Fibroblast of villous mesenchyme (primary cell): ENCODE measurements around the gene KDM5A. TPM values are rescaled to one million over a fixed set of nuclear protein-coding genes. Genes with fewer than 3 reads are reported as not detected.

Source experiments
- DNase-seq: peaks from one replicate; pipeline ENCODE4 v3.0.0-alpha.2; 2010; ENCODE audit warnings: low read depth
- H3K4me3 ChIP-seq: 2 replicates; pipeline ENCODE4 v1.5.1; 2011; ENCODE audit warnings: low read depth, mild to moderate bottlenecking, low read length
- CTCF ChIP-seq: IDR thresholded peaks from 2 replicates; pipeline ENCODE4 v1.5.1; 2012; ENCODE audit warnings: low read depth, mild to moderate bottlenecking, low read length; ENCODE audit not compliant: insufficient read depth
- total RNA-seq: library from RNA; depleted of rRNA; stranded (reverse); fragments of >200 nt; gene quantifications from 2 replicates; pipeline ENCODE4 v1.2.3, GENCODE V29; 2012

The KDM5A gene
- total RNA-seq, 1 donor, result 77.3 TPM

GRCh38 chr12:292186-292585 lies 96.9 kb downstream of the KDM5A start:
- no peak for TF ChIP-seq CTCF
- H3K4me3 ChIP-seq, result no peak overlapping the region
- DNase-seq, result no peak

GRCh38 chr12:291153-291723 lies 97.9 kb downstream of the KDM5A start:
- H3K4me3 ChIP-seq, result no peak overlapping the region
- DNase-seq, result peak; percentile 14
- no peak for TF ChIP-seq CTCF

GRCh38 chr12:288687-289086 lies 100.4 kb downstream of the KDM5A start:
- DNase-seq, result peak; percentile 21
- no peak for TF ChIP-seq CTCF
- H3K4me3 ChIP-seq, result no peak overlapping the region

- TF ChIP-seq CTCF, result no peak
- DNase-seq, result no peak
- H3K4me3 ChIP-seq, result no peak overlapping the region
Observed at GRCh38 chr12:286531-287300, 102.4 kb downstream of the KDM5A start.

GRCh38 chr12:278046-278445 lies 111.1 kb downstream of the KDM5A start:
- TF ChIP-seq CTCF, result no peak
- no peak overlapping the region for H3K4me3 ChIP-seq
- DNase-seq, result no peak

GRCh38 chr12:275812-276211 lies 113.3 kb downstream of the KDM5A start:
- no peak for DNase-seq
- no peak overlapping the region for H3K4me3 ChIP-seq
- TF ChIP-seq CTCF, result no peak

GRCh38 chr12:273382-273781 lies 115.7 kb downstream of the KDM5A start:
- TF ChIP-seq CTCF, result no peak
- no peak for DNase-seq
- H3K4me3 ChIP-seq, result no peak overlapping the region
